Measurements from ENCODE around the gene MACROD2.

The MACROD2 gene

DNA sequence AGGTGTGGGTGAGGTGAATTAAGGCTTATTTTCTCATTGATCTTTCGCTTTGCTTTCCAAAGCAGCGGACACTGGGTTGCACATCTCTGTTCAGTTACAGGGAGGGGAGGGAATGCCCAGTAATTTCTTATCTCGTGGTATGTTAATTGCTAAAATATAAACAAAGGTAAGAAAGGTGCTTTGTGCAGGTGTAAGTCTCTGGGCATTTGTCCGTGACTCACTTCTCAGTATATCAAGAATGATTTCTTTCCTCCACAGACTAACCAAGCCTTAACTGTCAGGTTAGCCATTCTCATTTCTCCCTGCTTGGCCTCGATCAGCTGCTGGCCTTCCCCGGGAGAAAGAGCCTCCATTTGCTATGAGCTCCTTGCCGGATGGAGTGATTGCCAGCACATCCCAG, 1715.9 kb downstream of the MACROD2 start:
- no peak overlapping the region for H3K4me3 ChIP-seq (ENCODE audit: low read depth in 1 of 2, low read length in 1 of 2)
- TF ChIP-seq, protein P1, sequence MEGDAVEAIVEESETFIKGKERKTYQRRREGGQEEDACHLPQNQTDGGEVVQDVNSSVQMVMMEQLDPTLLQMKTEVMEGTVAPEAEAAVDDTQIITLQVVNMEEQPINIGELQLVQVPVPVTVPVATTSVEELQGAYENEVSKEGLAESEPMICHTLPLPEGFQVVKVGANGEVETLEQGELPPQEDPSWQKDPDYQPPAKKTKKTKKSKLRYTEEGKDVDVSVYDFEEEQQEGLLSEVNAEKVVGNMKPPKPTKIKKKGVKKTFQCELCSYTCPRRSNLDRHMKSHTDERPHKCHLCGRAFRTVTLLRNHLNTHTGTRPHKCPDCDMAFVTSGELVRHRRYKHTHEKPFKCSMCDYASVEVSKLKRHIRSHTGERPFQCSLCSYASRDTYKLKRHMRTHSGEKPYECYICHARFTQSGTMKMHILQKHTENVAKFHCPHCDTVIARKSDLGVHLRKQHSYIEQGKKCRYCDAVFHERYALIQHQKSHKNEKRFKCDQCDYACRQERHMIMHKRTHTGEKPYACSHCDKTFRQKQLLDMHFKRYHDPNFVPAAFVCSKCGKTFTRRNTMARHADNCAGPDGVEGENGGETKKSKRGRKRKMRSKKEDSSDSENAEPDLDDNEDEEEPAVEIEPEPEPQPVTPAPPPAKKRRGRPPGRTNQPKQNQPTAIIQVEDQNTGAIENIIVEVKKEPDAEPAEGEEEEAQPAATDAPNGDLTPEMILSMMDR (IDR thresholded peaks at IDR 0.05): no peak
- no peaks in the 10 kb centered on the region for H3K27me3 ChIP-seq
- H3K9me3 ChIP-seq: no peaks in the 10 kb centered on the region
- no peaks in the 10 kb centered on the region for H3K36me3 ChIP-seq
- no peak overlapping the region for H3K27ac ChIP-seq
- H3K4me1 ChIP-seq (ENCODE audit: control insufficient read depth in 1 of 2, insufficient read depth in 1 of 2, low read depth in 1 of 2, low read length in 1 of 2): no peaks in the 10 kb centered on the region

DNA sequence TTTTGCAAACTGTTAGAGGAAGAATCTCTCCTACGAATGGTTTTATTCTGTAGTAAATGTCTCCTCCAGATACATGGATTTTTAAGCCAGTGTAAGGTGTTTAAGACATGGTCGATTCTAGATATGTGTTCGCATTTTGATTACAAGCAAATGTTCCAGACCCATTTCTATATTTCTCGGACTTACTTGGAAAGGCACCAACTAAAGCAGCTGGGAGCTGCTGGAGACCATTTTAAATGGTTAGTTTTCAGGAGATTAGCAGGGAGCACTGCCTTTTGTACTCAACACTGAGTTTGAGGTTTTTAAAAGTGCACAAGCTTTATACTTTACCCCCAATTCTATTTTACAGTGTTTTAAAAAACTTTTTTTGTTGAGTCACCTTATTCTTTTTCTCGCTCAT, 1720.9 kb downstream of the MACROD2 start:
- no peaks in the 10 kb centered on the region for H3K27me3 ChIP-seq
- no peak overlapping the region for H3K4me3 ChIP-seq (ENCODE audit: low read depth in 1 of 2, low read length in 1 of 2)
- no peaks in the 10 kb centered on the region for H3K9me3 ChIP-seq
- no peaks in the 10 kb centered on the region for H3K4me1 ChIP-seq (ENCODE audit: control insufficient read depth in 1 of 2, insufficient read depth in 1 of 2, low read depth in 1 of 2, low read length in 1 of 2)
- TF ChIP-seq, protein P1 (IDR thresholded peaks at IDR 0.05): no peak
- H3K36me3 ChIP-seq: no peaks in the 10 kb centered on the region
- no peak overlapping the region for H3K27ac ChIP-seq

DNA sequence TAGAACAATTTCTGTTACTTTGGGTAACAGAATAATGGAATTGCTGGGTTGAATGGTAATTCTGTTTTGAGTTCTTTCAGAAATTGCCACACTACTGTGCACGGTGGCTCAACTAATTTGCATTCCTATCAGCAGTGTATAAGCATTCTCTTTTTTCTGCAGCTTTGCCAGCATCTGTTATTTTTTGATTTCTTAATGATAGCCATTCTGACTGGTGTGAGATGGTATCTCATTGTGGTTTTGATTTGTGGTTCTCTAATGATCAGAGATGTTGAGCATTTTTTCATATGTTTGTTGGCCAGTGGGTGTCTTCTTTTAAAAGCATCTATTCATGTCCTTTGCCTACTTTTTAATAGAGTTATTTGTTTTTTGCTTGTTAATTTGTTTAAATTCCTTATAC, 1731.1 kb downstream of the MACROD2 start:
- TF ChIP-seq, protein P1 (IDR thresholded peaks at IDR 0.05): no peak
- no peaks in the 10 kb centered on the region for H3K36me3 ChIP-seq

DNA sequence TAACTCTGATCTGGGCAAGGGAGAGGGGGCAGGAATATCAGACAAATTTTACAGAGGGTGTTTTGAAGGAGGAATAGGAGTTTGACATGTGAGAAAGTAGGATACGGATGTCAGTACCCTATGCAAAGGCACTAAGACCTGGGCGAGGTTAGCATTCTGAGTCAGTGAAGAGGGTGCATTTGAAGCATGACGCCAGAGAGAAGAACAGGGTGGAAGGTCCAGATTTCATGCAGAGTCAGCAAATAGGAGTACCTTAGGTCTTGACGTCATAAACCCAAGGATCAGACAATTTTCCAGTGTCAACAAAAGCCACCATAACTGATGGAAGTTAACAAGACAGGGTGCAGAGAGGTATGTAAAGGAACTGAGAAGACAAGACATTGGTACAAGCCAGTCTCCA, 1738.7 kb downstream of the MACROD2 start:
- Histone ChIP-seq H3K36me3 (no peaks in the 10 kb centered on the region), H3K4me1 (ENCODE audit: control insufficient read depth in 1 of 2, insufficient read depth in 1 of 2, low read depth in 1 of 2, low read length in 1 of 2) (no peaks in the 10 kb centered on the region), H3K9me3 (no peaks in the 10 kb centered on the region), H3K27me3 (no peaks in the 10 kb centered on the region), H3K27ac (no peak overlapping the region), H3K4me3 (ENCODE audit: low read depth in 1 of 2, low read length in 1 of 2) (no peak overlapping the region)
- TF ChIP-seq, protein P1 (IDR thresholded peaks at IDR 0.05): no peak

More for the DNA sequence above, 1731.1 kb downstream of the MACROD2 start:
- H3K4me1 ChIP-seq (ENCODE audit: control insufficient read depth in 1 of 2, insufficient read depth in 1 of 2, low read depth in 1 of 2, low read length in 1 of 2): no peaks in the 10 kb centered on the region
- H3K27ac ChIP-seq: no peak overlapping the region
- no peaks in the 10 kb centered on the region for H3K27me3 ChIP-seq
- H3K9me3 ChIP-seq: no peaks in the 10 kb centered on the region
- H3K4me3 ChIP-seq (ENCODE audit: low read depth in 1 of 2, low read length in 1 of 2): no peak overlapping the region

DNA sequence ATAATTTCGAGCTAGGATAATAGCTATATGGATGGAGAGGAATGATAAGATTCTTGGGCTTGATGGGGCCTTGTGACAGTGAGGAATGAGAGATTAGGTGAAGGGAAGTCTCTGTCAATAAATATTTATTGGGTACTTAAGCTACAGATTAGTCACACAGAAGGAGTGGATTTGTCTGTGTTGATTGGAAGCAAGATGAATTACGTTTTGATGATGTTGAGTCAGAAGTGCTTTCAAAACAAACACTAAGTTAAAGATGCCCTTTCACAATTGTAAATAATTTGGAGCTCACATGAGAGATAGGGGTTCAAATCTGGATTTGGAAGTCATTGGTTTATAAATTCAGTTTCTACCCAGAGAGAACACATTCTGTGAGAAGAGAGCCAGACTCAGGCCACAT, 1743.7 kb downstream of the MACROD2 start:
- TF ChIP-seq, protein P1 (IDR thresholded peaks at IDR 0.05): no peak

More for the DNA sequence above, 1743.7 kb downstream of the MACROD2 start:
- H3K9me3 ChIP-seq: no peaks in the 10 kb centered on the region
- no peak overlapping the region for H3K4me3 ChIP-seq (ENCODE audit: low read depth in 1 of 2, low read length in 1 of 2)
- no peaks in the 10 kb centered on the region for H3K4me1 ChIP-seq (ENCODE audit: control insufficient read depth in 1 of 2, insufficient read depth in 1 of 2, low read depth in 1 of 2, low read length in 1 of 2)
- H3K27ac ChIP-seq: no peak overlapping the region
- no peaks in the 10 kb centered on the region for H3K27me3 ChIP-seq
- no peaks in the 10 kb centered on the region for H3K36me3 ChIP-seq
